Loucy (cell line): ENCODE measurements around the gene FOXK1.

ENCODE experiments used
- EZH2phosphoT487 ChIP-seq: fragments of 200-600 bp; IDR thresholded peaks from 2 replicates; pipeline ENCODE4 v1.6.1; 2018; ENCODE audit warnings: antibody characterized with exemption, mild to moderate bottlenecking, moderate library complexity, borderline replicate concordance
- TF ChIP-seq, protein P1 (sequence below): fragments of 200-600 bp; sonication (generic); conservative IDR thresholded peaks from 2 replicates; pipeline ENCODE4 v1.5.1; 2014; ENCODE audit warnings: mild to moderate bottlenecking, antibody characterized with exemption, low read length

DNA sequence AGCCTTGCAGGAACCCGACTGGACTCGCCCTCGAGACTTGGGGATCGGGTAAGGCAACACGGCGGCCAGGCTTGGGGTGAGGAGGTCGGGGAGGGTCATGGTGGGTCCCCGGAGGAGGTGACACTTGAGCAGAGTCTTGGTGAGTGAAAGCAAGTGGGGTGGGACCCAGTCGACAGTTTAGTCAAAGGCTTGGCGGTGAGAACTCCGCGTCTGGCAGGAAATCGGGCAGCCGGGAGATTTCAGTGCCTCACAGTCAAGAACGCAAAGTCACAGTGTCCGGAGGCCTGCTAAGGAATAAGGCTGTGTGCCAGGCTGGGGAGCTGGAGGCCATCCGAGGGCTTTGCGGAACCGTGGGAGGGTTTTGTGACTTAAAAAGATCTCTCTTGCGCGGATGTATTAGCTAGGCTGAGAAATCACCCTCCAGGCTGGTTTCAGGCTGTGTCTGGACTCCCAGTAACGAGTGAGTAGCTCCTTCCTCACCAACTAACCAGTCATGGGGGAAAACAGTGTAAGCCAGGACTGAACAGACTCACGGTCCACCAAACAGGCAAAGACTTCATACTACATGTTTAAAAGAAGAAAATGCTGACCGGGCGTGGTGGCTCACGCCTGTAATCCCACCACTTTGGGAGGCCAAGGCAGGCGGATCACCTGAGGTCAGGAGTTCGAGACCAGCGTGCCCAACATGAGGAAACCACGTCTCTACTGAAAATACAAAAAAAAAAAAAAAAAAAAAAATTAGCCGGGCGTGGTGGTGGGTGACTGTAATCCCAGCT lies 93.9 kb downstream of the FOXK1 start:
- TF ChIP-seq, protein P1, sequence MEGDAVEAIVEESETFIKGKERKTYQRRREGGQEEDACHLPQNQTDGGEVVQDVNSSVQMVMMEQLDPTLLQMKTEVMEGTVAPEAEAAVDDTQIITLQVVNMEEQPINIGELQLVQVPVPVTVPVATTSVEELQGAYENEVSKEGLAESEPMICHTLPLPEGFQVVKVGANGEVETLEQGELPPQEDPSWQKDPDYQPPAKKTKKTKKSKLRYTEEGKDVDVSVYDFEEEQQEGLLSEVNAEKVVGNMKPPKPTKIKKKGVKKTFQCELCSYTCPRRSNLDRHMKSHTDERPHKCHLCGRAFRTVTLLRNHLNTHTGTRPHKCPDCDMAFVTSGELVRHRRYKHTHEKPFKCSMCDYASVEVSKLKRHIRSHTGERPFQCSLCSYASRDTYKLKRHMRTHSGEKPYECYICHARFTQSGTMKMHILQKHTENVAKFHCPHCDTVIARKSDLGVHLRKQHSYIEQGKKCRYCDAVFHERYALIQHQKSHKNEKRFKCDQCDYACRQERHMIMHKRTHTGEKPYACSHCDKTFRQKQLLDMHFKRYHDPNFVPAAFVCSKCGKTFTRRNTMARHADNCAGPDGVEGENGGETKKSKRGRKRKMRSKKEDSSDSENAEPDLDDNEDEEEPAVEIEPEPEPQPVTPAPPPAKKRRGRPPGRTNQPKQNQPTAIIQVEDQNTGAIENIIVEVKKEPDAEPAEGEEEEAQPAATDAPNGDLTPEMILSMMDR: no peak
- TF ChIP-seq EZH2phosphoT487: no peak
